ENCODE data around the gene MIER3. TPM values are rescaled to one million over a fixed set of nuclear protein-coding genes. Genes with fewer than 3 reads are reported as not detected.

Gene MIER3
- total RNA-seq, 1 experiment from 2014 or later, result 32.0 TPM

DNA sequence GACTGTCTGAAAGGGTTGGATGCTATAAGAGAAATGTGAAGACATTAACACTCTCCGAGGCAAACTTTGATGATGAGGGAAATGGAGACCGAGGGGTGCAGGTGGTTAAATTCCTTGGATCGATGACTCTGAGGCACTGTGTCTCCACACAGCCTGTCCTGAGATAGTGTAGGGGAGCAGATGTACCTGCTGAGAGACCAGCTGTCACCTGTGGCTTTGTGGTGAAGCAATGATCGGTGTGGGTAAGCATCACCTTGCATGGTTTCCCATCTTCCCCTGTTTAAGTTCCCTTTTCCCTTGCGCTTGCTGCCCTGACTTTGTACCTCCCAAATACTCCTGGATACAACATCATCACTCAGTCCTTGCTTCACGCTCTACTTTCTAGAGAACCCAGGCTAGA lies 9.8 kb upstream of the MIER3 start:
- DNase-seq (ENCODE audit: extremely low read depth, low read depth), result no peak

DNA sequence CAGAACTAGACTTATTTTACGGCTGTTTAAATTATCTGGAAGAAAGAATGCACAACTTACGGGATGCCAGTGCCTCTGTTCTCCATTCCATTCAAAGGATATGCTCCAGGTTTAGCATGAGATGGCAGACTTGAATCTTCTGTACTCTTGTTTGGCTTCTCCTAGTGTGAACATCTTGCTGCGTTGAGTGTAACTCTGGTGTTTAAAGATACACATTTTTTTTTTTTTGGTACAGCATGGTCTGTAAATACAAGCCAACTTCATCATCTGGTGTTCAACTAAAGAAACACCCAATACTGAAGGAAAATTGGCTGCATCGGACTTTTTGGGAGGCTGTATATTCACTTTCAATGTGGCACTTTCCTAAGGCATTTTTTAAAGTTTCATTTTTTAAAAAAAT lies 7.4 kb upstream of the MIER3 start:
- no peak for DNase-seq (ENCODE audit: extremely low read depth, low read depth)

DNA sequence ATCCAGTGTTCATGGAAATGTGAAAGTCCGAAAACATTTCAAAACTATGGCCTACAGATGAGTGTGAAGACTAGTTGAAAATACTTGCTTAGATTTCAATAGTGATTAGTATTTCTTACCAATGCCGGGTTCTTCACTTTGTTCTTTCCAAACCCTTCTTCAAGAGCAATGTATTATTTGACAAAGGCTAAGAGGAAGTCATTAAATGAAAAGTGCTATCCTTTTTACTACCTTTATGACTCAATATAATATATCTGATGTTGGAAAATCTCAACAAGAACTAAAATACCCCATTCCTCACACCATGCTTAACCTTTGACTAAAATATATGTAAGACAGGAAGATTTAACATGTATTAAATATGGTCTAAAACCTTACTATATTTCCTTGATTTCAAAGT lies 6.7 kb upstream of the MIER3 start:
- no peak for DNase-seq (ENCODE audit: extremely low read depth, low read depth)

DNA sequence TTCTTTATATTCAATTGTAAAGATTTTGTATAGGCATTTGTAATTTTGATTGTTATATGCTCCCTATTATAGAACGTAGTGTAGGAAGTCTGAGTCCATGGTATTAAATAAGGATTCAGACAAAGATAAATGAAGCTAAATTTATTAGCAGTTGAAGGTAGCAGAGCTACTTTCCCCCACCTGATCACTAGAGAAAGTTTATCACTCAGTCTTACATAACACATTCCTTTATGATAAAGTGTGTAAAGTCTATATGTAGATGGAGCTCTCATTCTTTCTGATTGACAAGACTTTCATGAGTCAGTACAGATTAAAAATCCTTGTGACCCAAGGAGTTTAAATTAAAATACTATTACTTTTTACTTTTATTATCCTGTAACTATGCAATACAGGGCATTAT lies 2.3 kb upstream of the MIER3 start:
- no peak for DNase-seq (ENCODE audit: extremely low read depth, low read depth)

DNA sequence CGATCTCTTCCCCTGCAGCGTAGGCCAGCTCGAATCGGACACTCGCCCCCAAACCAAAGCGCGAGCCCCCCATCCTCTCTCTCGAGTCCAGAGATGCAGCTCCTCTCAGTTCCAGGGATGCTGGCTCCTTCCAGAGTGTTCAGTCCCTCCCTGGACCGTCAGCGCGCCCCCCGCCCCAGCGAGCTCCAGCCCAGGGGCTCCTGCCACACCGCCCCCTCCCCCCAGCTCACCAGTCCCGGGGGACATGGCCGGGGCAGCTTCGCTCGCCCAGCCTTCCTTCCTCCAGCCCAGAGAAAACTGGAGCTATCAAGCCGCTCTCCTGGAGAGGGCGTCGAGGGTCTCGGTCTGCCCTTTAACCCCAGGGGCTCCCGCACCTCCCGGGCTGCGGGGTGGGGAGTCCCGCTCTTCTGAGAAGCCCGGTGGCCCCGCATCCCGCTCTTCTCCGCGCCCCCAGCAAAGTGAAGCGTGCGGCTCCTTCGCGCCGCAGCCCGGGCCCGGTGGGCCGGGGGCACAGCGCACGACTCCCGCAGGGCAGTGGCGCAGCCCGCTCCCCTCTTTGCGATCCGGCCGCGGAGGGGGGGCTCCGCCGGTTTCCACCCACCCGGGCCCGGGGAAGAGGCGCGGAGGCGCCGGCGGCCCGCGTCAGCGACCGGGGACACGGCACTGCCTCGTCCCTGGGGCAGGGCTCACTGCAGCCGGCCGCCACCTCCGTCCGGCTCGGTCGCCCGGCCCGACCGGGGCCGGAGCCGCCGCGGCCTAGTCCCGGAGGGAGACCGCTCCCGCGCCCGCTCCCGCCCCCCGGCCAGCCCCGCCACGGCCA lies 587 bp downstream of the MIER3 start:
- no peak for DNase-seq (ENCODE audit: extremely low read depth, low read depth)

DNA sequence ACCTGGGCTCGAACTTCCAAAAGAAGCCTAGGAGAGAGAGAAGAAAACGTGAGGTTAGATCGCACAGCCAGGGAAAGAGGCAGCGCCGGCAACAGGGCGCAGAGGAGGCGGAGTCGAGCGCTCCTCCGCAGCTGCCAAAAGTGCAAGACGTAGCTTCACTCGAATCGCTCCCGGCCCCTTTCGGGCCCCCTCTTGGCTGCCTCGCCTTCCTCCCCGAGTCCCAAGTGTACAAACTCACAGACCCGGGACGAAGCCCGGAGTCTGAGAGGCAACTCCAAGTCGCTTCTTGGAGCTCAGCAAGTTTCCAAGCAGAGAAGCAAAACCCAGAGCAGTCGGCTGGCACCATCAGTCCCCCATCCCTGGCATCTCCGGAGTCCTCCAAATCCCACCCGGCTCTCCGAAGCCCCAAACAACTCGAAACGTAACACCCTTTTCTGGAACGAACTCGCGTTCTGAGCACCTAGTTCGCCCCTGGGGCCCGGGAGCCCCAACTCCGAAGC lies 1.2 kb downstream of the MIER3 start:
- DNase-seq (ENCODE audit: extremely low read depth, low read depth), result peak; percentile 23

DNA sequence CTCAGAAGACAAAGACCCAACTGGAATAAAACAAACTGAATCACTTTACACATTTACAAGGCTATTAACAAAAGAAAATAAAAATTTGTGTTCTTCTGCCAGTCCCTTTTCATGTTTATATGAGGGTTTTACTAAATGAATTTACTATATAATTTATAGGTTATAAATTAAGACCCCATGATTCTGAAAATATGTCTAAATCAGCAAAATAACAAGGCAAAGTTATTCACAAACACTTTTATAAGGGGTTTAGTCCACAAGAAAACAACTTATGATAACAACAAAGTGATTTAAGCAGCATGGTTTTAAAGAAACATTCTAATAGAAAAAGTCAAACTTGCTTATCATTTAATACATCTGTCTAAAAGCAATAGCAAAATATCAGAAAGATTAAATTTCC lies 4.9 kb downstream of the MIER3 start:
- DNase-seq (ENCODE audit: extremely low read depth, low read depth), result no peak

DNA sequence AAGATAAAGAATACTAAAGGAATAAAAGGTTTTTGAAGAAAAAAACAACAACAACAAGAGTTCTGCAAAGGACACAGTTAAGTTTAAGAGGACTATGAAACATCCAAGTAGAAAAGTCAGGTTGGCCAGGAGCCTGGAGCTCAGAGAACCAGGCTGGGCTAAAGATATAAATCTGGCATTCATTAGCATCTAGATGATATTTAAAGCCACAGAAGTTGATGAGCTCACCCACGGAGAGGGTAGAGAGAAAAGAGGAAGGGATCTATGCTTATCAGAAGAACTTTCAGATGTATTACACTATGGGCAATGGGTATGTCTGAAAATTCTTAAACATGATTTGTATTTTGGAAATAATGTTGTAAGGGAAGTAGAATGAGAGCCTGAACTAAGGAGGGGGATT lies 9.9 kb downstream of the MIER3 start:
- DNase-seq (ENCODE audit: extremely low read depth, low read depth), result no peak

DNA sequence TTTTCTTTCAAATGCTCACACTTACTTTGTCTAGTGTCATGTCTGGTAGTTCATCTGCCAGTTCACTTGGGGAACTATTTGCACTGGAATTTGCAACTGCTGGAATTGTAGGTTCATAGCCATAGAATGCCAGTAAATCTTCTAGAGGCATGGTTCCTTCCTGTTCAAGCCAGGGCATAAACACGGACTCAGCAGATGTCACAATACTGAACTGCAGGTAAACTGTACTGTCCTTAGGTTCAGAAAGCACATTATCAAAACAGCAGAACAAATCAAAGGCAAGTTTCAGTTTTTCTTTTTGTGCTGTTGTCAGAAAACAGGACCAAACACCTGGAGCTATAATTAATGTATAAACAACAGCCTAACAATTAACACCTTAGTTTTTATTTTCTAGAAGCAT lies 13.1 kb downstream of the MIER3 start:
- DNase-seq (ENCODE audit: extremely low read depth, low read depth), result no peak

DNA sequence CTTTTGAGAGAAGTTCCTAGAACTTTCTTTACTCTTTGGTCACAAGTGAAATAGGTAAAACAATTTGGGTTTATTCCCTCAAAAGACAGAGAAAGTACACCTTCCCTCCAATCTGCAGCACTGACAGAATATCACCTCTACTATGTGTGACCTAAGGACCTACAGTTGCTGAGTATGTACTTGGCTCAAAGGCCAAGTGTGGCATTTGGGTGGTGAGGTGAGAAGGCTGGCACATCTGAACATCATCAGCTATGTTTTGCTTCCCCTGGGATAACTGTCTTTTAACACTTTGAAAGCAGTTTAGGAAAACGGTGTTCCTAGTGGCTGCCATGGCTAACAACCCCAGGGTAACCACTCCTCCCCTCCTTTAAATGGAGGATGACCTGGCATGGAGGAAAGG lies 17.6 kb downstream of the MIER3 start:
- DNase-seq (ENCODE audit: extremely low read depth, low read depth), result no peak

DNA sequence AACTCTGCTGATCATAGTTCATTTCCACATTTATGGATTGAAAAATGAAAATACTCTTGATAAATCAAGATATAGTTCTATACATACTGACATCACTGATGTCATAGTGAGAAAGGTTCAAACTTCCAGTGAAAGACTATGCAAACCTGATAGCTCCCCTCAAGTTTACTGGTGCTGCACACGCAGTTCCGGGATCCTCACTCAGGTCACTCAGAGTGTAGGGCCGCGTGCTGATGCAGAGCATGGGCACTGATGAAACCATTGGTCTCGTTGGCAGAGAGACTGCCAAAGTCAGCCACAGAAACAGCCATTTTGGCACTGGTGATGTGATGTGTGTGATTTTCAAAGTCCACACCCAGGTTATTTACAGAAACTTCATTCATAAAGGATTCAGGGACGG lies 29.0 kb downstream of the MIER3 start:
- no peak for DNase-seq (ENCODE audit: extremely low read depth, low read depth)

DNA sequence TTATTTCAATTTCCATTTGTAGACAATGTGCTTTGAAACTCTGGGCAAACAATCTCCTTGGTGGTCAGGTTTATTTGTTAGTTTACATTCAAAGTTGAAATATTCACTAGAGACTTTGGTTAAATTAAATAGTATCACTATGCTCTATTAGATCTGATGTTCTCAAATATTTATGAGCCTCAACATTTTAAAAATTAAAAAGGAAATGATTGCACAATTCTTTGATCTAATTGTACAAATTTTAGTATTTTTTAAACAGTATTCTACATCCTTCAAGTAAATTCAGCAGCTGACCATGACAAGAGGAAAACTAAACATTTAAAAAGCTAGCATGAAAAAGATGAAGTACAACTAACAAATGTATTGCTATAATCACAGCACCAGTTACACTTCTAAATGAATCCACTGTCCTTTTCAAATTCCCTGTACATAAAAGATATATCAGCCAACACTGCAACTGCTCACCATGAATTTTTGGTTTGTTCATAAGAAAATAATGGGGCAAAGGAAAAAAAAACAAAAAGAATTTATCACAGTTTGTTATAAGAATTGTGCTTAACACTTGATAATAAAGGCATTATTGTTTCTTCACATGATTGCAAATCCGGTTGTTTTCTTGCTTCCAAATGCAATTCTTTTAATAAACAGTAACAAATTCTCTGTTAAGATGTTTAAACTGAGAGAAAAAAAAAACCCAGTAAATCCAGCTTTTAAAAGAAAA lies 31.8 kb downstream of the MIER3 start:
- DNase-seq (ENCODE audit: extremely low read depth, low read depth), result no peak

DNA sequence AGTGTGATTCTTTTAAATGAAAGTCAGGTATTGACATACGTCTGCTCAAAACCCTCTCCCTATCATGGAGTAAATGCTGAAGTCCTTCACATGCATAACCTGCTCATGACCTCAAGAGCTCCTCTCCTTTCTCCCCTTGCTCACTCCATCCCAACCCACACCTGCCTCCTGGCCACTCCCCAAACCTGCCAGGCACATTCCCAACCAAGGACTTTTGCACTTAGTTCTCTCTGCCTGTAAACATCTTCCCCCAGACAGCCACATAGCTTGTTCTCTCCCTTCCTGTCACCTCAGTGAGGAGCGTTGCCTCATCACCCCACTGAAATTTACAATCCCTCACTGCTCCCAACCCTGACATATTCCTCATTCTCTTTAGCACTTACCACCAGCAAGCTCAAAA lies 33.9 kb downstream of the MIER3 start:
- no peak for DNase-seq (ENCODE audit: extremely low read depth, low read depth)

DNA sequence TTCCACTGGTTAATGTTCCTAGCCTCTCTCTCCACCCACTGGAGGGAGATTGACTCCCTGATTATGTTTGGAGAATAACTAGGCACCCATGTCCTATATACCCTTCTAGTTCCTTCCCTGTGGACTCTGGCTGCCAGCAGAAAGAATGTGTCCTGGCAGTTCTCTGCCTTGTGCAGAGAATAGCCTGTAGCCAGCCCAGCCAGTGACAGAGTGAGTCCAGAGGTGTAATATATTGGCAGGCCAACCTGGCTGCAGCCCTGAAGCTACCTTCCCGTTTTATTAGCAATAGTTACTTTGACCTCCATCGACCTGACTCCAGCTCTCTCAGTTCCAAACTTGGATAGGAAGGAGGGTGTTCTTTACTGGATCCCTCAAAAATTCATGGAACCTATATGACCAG lies 34.4 kb downstream of the MIER3 start:
- no peak for DNase-seq (ENCODE audit: extremely low read depth, low read depth)

DNA sequence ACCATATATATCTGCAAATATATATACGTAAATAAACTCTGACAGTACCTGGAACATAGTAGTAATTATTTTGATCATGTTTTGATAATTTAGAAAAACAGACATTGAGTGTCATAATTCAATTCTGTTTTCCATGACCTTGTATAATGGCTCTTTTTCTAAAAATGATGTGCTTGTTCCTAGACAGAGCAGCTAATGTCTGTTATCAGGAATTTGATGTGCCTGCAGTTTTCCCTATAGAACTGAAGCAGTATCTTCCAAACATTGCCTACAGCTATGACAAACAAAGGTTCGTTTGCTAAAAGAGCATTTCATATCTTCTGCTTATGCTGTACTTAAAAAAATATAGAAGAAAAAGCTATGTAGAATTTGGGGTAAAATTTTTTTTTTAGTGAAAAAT lies 37.2 kb downstream of the MIER3 start:
- no peak for DNase-seq (ENCODE audit: extremely low read depth, low read depth)

DNA sequence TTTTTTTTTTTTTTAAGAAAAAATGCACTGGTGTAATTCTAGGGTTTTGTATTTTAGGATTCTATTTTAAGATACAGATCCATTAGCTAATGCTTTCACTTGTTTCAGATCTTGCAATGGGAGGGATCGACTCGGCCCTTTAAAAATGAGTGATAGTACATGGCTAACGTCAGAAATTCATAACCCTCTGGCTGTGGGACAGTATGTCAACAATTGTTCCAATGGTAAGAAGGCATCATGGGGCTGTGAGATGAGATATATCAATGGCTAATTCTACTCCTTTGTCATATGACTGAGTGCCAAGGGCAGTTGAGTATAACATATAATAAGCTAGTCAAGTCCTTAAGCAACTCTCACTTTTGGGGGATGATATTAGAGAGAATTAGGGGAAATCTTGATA lies 38.2 kb downstream of the MIER3 start:
- no peak for DNase-seq (ENCODE audit: extremely low read depth, low read depth)

DNA sequence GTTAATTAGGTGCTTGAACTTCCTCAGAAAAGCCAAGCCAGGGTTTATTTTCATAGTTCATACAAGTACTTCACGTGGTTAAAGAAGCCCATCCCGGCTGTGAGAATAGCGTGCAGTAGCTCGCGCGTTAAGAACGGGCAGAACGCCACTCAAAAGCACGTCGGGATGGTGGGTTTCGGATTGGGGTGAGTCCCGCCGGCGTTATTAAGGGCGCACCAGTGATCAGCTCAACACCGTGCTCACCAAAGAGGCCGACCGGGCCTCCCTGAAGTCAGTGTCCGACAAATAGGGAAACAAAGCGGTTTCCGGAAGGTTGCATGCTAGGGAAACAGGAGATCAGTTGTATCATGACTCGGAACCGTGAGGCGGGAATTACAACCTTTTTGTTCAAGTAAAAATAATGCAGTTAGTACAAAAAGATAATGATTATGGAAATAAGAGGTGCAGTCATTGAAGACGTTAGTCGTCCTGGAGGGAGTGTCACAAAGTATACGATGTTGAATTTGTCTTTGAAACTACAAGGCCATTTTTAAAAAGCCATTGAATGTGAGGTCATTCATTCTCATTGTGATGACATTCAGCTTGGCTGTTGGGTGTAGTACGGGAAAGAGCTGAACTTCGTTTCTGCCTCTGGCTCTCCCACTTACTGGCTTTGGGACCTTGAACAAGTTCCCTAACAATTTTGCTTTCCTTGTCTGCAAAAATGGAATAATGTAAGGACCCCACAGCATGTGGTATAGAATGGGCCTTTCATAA lies 41.5 kb downstream of the MIER3 start:
- DNase-seq (ENCODE audit: extremely low read depth, low read depth), result peak; percentile 35

DNA sequence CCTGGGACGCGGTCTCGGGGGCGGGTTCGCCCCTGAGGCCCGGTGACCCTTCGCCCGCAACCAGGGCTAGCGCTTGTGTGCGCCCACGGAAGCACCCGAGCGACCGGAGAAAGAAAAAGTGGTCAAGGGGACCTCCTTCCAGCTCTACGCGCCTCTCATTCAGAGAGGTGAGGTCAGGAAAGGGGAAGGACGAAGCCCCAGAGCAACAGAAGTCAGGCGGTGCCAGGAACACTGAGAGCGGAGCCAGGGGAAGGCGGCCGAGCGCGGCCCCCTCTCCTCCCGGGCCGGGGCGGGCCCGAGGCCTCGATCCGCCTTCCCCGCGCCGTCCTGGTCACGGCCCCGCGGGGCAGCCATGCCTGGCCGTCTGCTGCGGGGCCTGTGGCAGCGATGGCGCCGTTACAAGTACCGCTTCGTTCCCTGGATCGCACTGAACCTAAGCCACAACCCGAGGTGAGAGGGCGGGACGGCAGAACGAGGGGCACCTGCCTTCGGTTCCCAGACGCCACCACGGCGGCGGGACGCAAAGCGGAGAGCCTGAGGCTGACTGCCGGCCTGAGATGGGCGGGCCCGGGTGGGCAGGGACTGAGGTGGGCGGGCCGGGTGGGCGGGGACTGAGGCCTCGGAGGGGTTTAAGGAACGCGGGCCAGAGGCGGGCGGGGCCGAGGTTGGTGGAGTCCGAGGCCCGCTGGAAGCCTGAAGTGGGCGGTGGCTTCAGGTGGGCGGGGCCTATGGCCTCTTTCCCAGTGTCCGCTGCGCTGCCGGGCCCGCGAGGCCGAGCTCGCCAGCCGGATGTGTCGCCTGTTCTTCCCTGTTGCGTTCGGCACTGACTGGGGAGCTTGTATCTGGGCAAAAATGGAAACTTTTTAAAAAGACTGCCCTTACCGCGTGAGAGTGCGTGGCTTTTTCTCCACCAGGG lies 42.4 kb downstream of the MIER3 start, which contains the start of gene SETD9:
SETD9 (plus strand) TSS at position 303 of the 916 bp plus-strand sequence; CDS start at position 353, 50 bp downstream.
- DNase-seq (ENCODE audit: extremely low read depth, low read depth), result peak; percentile 96

DNA sequence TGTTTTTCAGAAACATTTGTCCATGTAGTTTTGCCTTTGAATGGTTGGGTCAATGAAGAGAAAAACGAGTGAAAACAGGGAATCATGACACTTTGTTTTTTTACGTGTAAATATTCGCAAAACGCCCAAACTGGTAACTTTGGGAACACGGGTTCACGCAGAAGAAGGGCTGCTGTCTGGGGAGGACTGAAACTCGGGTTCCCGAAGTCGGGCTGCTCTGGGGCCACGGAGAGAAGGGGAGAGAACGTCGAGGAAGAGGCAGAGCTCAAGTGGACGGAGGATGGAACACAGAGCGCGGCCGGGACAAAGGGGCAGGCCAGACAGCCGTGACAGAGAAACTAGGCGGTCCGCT lies 43.0 kb downstream of the MIER3 start:
- no peak for DNase-seq (ENCODE audit: extremely low read depth, low read depth)

DNA sequence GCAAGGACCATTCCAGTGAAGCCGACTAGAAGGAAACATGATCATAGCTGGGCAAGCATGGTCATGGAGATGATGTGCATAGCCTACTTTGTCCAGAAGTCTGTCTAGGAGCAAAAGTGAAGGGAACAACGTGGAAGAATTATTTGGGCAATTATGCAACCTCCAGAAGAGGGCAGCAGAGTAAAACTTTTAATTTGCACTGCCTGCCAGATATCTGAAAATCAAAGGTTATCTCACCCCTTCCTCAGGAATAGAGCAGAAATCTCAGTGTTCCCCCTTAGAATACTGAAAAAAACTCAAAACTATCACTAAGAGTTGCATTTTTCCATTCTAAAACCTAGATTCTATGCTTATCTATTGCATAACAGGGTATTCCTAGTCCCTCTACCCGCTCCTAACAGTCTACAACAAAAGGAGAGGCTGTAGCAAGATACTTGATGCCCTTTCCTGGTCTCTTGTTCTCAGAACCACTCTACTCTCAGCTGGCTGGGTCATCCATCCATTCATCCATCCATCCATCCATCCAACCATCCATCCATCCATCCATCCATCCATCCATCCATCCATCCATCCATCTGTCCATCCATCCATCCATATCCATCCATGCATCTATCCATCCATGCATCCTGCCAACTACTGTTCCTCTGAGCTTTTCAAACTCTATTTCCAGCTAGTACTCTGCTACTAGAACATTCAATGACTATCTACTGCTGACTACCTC lies 50.9 kb downstream of the MIER3 start:
- DNase-seq (ENCODE audit: extremely low read depth, low read depth), result peak; percentile 51
